Measurements from ENCODE around the gene CDC7. TPM values are rescaled to one million over a fixed set of nuclear protein-coding genes. Genes with fewer than 3 reads are reported as not detected.

CDC7 gene
- 90.8 and 156 TPM in 2 replicates for total RNA-seq (ENCODE audit: low replicate concordance)

DNA sequence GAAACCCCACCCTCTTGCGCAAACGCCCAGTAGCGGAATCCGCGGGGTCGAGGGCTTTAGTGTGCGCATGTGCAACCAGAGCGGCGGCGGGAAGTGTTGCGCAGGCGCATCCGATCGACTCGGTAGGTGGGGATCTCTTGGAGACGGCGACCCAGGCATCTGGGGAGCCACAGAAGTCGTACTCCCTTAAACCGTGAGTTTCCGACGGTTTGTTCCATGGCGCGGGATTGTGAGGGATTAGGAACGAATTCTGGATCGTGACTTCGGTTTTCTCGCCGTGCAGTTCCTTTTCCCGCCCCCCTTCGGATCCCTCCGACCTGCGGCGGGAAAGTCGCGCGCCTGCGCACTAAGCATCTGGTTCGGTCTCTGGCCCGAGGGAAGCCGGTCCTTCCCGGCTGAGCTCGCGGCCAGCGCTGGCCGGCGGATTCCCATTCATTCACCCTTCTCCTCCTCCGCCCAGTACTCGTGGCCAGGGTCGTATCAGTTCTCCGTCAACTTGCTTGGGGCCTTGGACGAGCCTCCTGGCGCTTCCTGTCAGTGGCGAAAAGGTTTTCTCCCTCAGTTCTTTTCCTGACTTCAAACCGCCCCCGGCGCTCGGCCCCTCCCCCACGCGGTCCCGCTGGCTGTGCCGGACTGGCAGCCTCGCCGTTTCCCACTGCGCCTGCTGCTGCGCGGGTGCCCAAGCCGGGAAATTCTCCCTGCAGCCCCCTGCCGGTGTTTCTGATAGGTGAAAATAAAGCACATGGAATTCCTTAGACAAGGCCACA, at the start of gene CDC7:
TSS of gene CDC7 (plus strand) at position 96 of the 767 bp plus-strand sequence. CDS start 866 bp downstream, outside the sequence.
- H3K27me3 ChIP-seq: no peaks in the 10 kb centered on the region
- peak within 1 kb of the TSS; percentile 86 for H3K4me2 ChIP-seq
- Mint-ChIP-seq H3K4me1 (peaks cover 22% of the 10 kb centered on the region), H3K4me3 (no peak within 1 kb of the TSS), H3K27me3 (ENCODE audit: insufficient read depth, low read depth) (no peaks in the 10 kb centered on the region), H3K27ac (no peak within 1 kb of the TSS), H3K36me3 (peaks cover 4% of the 10 kb centered on the region), H3K9me3 (no peaks in the 10 kb centered on the region)
- H2AFZ ChIP-seq (replicated peaks): peak within 1 kb of the TSS; percentile 95
- peaks cover 40% of the 10 kb centered on the region for H3K4me1 ChIP-seq
- H3K9ac ChIP-seq: peak within 1 kb of the TSS; percentile 77
- no peaks in the 10 kb centered on the region for H3K9me3 ChIP-seq (ENCODE audit: low read depth)
- peak within 1 kb of the TSS; percentile 71 for H3K4me3 ChIP-seq
- peaks cover 46% of the 10 kb centered on the region for H3K79me2 ChIP-seq (ENCODE audit: low read depth)
- peaks cover 35% of the 10 kb centered on the region for H4K20me1 ChIP-seq (ENCODE audit: low read depth)
- peak; percentile 96 for DNase-seq (ENCODE audit: low spot score)
- peak within 1 kb of the TSS; percentile 96 for H3K27ac ChIP-seq
- H3F3A ChIP-seq (ENCODE audit: low read depth): peaks cover 37% of the 10 kb centered on the region
- no peaks in the 10 kb centered on the region for H3K36me3 ChIP-seq
- TF ChIP-seq EZH2 (IDR thresholded peaks at IDR 0.05) (peak; percentile 54), EZH2phosphoT487 (IDR thresholded peaks at IDR 0.05) (no peak)
- TF ChIP-seq, protein P1, sequence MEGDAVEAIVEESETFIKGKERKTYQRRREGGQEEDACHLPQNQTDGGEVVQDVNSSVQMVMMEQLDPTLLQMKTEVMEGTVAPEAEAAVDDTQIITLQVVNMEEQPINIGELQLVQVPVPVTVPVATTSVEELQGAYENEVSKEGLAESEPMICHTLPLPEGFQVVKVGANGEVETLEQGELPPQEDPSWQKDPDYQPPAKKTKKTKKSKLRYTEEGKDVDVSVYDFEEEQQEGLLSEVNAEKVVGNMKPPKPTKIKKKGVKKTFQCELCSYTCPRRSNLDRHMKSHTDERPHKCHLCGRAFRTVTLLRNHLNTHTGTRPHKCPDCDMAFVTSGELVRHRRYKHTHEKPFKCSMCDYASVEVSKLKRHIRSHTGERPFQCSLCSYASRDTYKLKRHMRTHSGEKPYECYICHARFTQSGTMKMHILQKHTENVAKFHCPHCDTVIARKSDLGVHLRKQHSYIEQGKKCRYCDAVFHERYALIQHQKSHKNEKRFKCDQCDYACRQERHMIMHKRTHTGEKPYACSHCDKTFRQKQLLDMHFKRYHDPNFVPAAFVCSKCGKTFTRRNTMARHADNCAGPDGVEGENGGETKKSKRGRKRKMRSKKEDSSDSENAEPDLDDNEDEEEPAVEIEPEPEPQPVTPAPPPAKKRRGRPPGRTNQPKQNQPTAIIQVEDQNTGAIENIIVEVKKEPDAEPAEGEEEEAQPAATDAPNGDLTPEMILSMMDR (IDR thresholded peaks at IDR 0.05): peak; percentile 72

DNA sequence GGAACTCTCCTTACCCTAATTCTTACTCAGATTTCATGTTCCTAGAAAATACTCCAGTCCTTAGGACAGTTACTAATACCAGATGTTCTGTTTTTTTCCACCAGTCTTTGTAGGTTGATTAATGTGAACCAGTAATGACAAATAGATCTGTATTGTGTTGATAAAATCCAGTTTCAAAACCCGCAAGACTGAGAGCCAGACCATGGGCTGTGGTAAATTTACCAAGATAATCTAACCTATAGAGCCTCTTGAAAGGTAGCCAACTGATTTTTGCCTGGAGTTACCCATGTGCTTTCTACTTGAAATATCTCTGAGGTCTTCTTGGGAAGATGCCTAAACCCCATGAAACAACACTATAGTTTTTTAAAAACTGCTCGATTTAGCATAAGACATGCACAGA, 46.5 kb upstream of the CDC7 start:
- DNase-seq (ENCODE audit: low spot score): no peak
- Mint-ChIP-seq H3K4me3 (no peak overlapping the region), H3K27ac (no peak overlapping the region), H3K27me3 (ENCODE audit: insufficient read depth, low read depth) (no peaks in the 10 kb centered on the region), H3K4me1 (no peaks in the 10 kb centered on the region), H3K9me3 (no peaks in the 10 kb centered on the region), H3K36me3 (no peaks in the 10 kb centered on the region)
- no peaks in the 10 kb centered on the region for H4K20me1 ChIP-seq (ENCODE audit: low read depth)
- no peak overlapping the region for H3K4me2 ChIP-seq
- no peaks in the 10 kb centered on the region for H3K9me3 ChIP-seq (ENCODE audit: low read depth)
- no peak for TF ChIP-seq EZH2phosphoT487 (IDR thresholded peaks at IDR 0.05)
- TF ChIP-seq, protein P1 (IDR thresholded peaks at IDR 0.05): no peak
- no peak for TF ChIP-seq EZH2 (IDR thresholded peaks at IDR 0.05)
- peaks cover 7% of the 10 kb centered on the region for H3F3A ChIP-seq (ENCODE audit: low read depth)
- H3K36me3 ChIP-seq: no peaks in the 10 kb centered on the region
- no peaks in the 10 kb centered on the region for H3K79me2 ChIP-seq (ENCODE audit: low read depth)
- no peak overlapping the region for H3K27ac ChIP-seq
- no peak overlapping the region for H2AFZ ChIP-seq (replicated peaks)
- no peak overlapping the region for H3K4me3 ChIP-seq
- H3K4me1 ChIP-seq: no peaks in the 10 kb centered on the region
- H3K27me3 ChIP-seq: no peaks in the 10 kb centered on the region
- H3K9ac ChIP-seq: no peak overlapping the region

GRCh38 chr1:91455334-91455733, 45.3 kb upstream of the CDC7 start:
- H2AFZ ChIP-seq (replicated peaks): no peak overlapping the region
- TF ChIP-seq EZH2phosphoT487 (IDR thresholded peaks at IDR 0.05): no peak
- TF ChIP-seq, protein P1 (IDR thresholded peaks at IDR 0.05): no peak
- no peaks in the 10 kb centered on the region for H3K36me3 Mint-ChIP-seq
- no peaks in the 10 kb centered on the region for H3K4me1 Mint-ChIP-seq
- no peaks in the 10 kb centered on the region for H3K27me3 Mint-ChIP-seq (ENCODE audit: insufficient read depth, low read depth)
- no peaks in the 10 kb centered on the region for H3K4me1 ChIP-seq
- H3K9ac ChIP-seq: no peak overlapping the region
- H3K27me3 ChIP-seq: no peaks in the 10 kb centered on the region
- no peak overlapping the region for H3K27ac ChIP-seq
- H3K9me3 ChIP-seq (ENCODE audit: low read depth): no peaks in the 10 kb centered on the region
- no peaks in the 10 kb centered on the region for H3K36me3 ChIP-seq
- no peaks in the 10 kb centered on the region for H3K79me2 ChIP-seq (ENCODE audit: low read depth)
- peaks cover 7% of the 10 kb centered on the region for H3F3A ChIP-seq (ENCODE audit: low read depth)
- no peaks in the 10 kb centered on the region for H3K9me3 Mint-ChIP-seq
- H3K4me3 ChIP-seq: no peak overlapping the region
- no peak overlapping the region for H3K4me3 Mint-ChIP-seq
- H3K27ac Mint-ChIP-seq: no peak overlapping the region
- no peak overlapping the region for H3K4me2 ChIP-seq
- no peak for DNase-seq (ENCODE audit: low spot score)
- no peaks in the 10 kb centered on the region for H4K20me1 ChIP-seq (ENCODE audit: low read depth)

Measured in neural progenitor cell (in vitro differentiated cells).